B cell (primary cell): ENCODE results near the gene CCDC88C. TPM values are rescaled to one million over a fixed set of nuclear protein-coding genes. Genes with fewer than 3 reads are reported as not detected.

Source experiments
- ATAC-seq: fragments of 200-7000 bp; cut with Tn5 transposase; one replicate; pipeline ENCODE4 v1.10.0; 2021; ENCODE audit warnings: low read depth, mild to moderate bottlenecking, moderate number of reproducible peaks, moderate library complexity
- CTCF ChIA-PET: fragments of 350-600 bp; sonication (Branson Sonifier 250); formaldehyde crosslinking; loops from one replicate; lab custom pipeline; 2021; ENCODE audit warnings: antibody characterized with exemption, inconsistent platforms; lab: Charles Lee
- POLR2A ChIA-PET: fragments of 350-600 bp; sonication (Branson Sonifier 250); formaldehyde crosslinking; loops from one replicate; lab custom pipeline; 2021; ENCODE audit warnings: antibody characterized with exemption; lab: Charles Lee
- DNase-seq: peaks from one replicate; pipeline ENCODE4 v3.0.0; 2013
- H2AFZ ChIP-seq: 2 replicates; pipeline ENCODE4 v1.6.1; 2012; ENCODE audit warnings: mild to moderate bottlenecking, low read depth, low read length; ENCODE audit not compliant: insufficient read depth, poor library complexity, severe bottlenecking
- H3K27ac ChIP-seq, 2 donors: 1 replicate in 1 of 2; 2 replicates in 1 of 2; pipeline ENCODE4 v1.5.1; 2012 to 2013; ENCODE audit warnings: low read length in 2 of 2, mild to moderate bottlenecking in 2 of 2, moderate library complexity in 1 of 2
- H3K27me3 ChIP-seq, 4 experiments: fragments of 200-600 bp in 1 of 4; sonication (generic) in 1 of 4; replicated peaks in 1 of 4; 1 replicate in 2 of 4; 2 replicates in 2 of 4; pipeline versions ENCODE4 v1.6.1 to v1.7.0; 2013 to 2016; ENCODE audit warnings: low read length in 3 of 4, mild to moderate bottlenecking in 2 of 4, mixed read lengths in 1 of 4, moderate library complexity in 1 of 4; ENCODE audit not compliant: insufficient read depth in 4 of 4, control insufficient read depth in 3 of 4; ENCODE audit errors: control extremely low read depth in 1 of 4
- H3K36me3 ChIP-seq, 2 experiments: replicated peaks in 1 of 2; 1 replicate in 1 of 2; 2 replicates in 1 of 2; pipeline versions ENCODE4 v1.6.1 to v1.7.1; 2013; ENCODE audit warnings: low read length in 1 of 2; ENCODE audit not compliant: insufficient read depth in 2 of 2, control insufficient read depth in 1 of 2; ENCODE audit errors: control extremely low read depth in 1 of 2, extremely low read depth in 1 of 2
- H3K4me1 ChIP-seq, 2 donors: fragments of 200-600 bp in 1 of 2; sonication (generic) in 1 of 2; 1 replicate in 1 of 2; 2 replicates in 1 of 2; pipeline versions ENCODE4 v1.5.1 to v1.6.1; 2013 to 2017; ENCODE audit warnings: low read length in 2 of 2; ENCODE audit not compliant: control insufficient read depth in 2 of 2, insufficient read depth in 2 of 2
- H3K4me2 ChIP-seq: replicated peaks from 2 replicates; pipeline ENCODE3; 2012; ENCODE audit warnings: mild to moderate bottlenecking, low read depth, low read length; ENCODE audit not compliant: poor library complexity, severe bottlenecking
- H3K4me3 ChIP-seq, 5 experiments: fragments of 200-600 bp in 1 of 5; sonication (generic) in 1 of 5; 1 replicate in 3 of 5; 2 replicates in 2 of 5; pipeline versions ENCODE4 v1.5.1 to v1.7.0; 2011 to 2016; ENCODE audit warnings: low read length in 4 of 5, mild to moderate bottlenecking in 4 of 5, low read depth in 2 of 5, control low read depth in 1 of 5, moderate library complexity in 1 of 5; ENCODE audit not compliant: insufficient read depth in 1 of 5; ENCODE audit errors: control extremely low read depth in 1 of 5, extremely low read depth in 1 of 5
- H3K79me2 ChIP-seq: fragments of 200-600 bp; sonication (generic); one replicate; pipeline ENCODE4 v1.6.0; 2016; ENCODE audit warnings: low read length; ENCODE audit not compliant: control insufficient read depth, insufficient read depth
- H3K9ac ChIP-seq: fragments of 200-600 bp; sonication (generic); 2 replicates; pipeline ENCODE4 v1.6.1; 2017; ENCODE audit warnings: mild to moderate bottlenecking, low read length, moderate library complexity
- H3K9me3 ChIP-seq, 3 donors: one replicate each; pipeline versions ENCODE4 v1.6.1 to v1.7.1; 2013; ENCODE audit warnings: low read length in 2 of 3; ENCODE audit not compliant: control insufficient read depth in 2 of 3, insufficient read depth in 1 of 3; ENCODE audit errors: control extremely low read depth in 1 of 3
- H4K20me1 ChIP-seq: 2 replicates; pipeline ENCODE4 v1.6.0; 2012; ENCODE audit warnings: mild to moderate bottlenecking, low read length; ENCODE audit not compliant: insufficient read depth, control insufficient read depth, poor library complexity, severe bottlenecking
- H3K27ac Mint-ChIP-seq: one replicate; pipeline ENCODE4 v1.8.0; 2021; ENCODE audit warnings: mixed read lengths
- H3K27me3 Mint-ChIP-seq: one replicate; pipeline ENCODE4 v1.8.0; 2021; ENCODE audit warnings: mixed read lengths
- H3K4me1 Mint-ChIP-seq: one replicate; pipeline ENCODE4 v1.8.0; 2021; ENCODE audit warnings: mixed read lengths
- H3K4me3 Mint-ChIP-seq: one replicate; pipeline ENCODE4 v1.8.0; 2021; ENCODE audit warnings: mixed read lengths
- H3K9me3 Mint-ChIP-seq: one replicate; pipeline ENCODE4 v1.8.0; 2022; ENCODE audit warnings: mixed read lengths; ENCODE audit not compliant: insufficient read depth
- EZH2 ChIP-seq: IDR thresholded peaks from 2 replicates; pipeline ENCODE4 v1.6.1; 2012; ENCODE audit warnings: borderline replicate concordance, low read depth, mild to moderate bottlenecking, moderate library complexity, low read length; ENCODE audit not compliant: insufficient read depth, poor library complexity, severe bottlenecking
- WGBS: methylation state at CpG from one replicate; pipeline ENCODE4 v1.1.5; 2013; ENCODE audit warnings: missing lambda C conversion rate; ENCODE audit not compliant: insufficient coverage; 5-methylcytosine and 5-hydroxymethylcytosine counted together
- intact Hi-C: fragments of 100-400 bp; cut with micrococcal nuclease; formaldehyde crosslinking; loops from one replicate; pipeline ENCODE4 v1.10.0; 2022
- polyA plus RNA-seq: library from polyadenylated mRNA; depleted of rRNA; stranded (reverse); fragments of >200 nt; gene quantifications from 2 replicates; pipeline ENCODE4 v1.2.3, GENCODE V29; 2012
- total RNA-seq, 2 donors: library from RNA; stranded (reverse); fragments of 120-200 nt in 1 of 2; gene quantifications; 1 replicate in 1 of 2; 2 replicates in 1 of 2; pipeline versions ENCODE4 v1.2.3 to v1.2.4, GENCODE V29; 2013 to 2022
- TF ChIP-seq, protein P1 (sequence below): fragments of 200-600 bp; IDR thresholded peaks from one replicate; pipeline ENCODE4 v1.8.0; 2022; ENCODE audit warnings: antibody characterized with exemption, mild to moderate bottlenecking

CCDC88C gene
- total and polyA plus RNA-seq, 2 donors (not counting 1 experiment from before 2014, with no cell fraction given): 98.7 to 181 TPM

DNA sequence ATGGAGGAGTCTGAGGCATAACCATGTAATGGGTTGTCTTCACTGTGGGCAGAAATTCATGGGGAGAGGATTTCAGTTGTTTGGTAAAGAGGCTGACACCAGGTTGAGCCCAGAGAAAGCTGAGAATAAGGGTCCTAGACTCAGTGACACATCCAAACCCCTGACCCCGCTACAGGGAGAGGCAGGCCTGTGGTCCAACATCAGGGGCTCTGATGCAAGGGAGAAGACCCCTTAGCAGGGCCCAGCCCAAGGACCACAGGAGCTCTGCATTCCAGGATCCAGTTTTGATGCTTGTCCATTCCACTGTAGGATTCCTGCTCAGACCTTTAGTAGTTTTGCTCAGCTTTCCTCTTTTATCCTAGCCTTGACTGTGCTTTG is 188.6 kb downstream of the CCDC88C start:
- H3K9me3 ChIP-seq: peaks cover 0 to 6% (median 4%) of the 10 kb centered on the region in 3 donors
- DNase-seq (no peak), ATAC-seq (no peak)
- peaks cover 0 to 12% of the 10 kb centered on the region in 2 experiments for H3K36me3 ChIP-seq
- H3K4me2 ChIP-seq: peak overlapping the region; percentile 50
- CTCF ChIA-PET: interaction anchor here (0.9 to 2.2 kb wide), 4 partner anchors 15 to 326 kb away, joined by 3 to 11 read pairs (median 3); partner anchors contain the start of gene GPR68
- Mint-ChIP-seq H3K4me1 (peaks cover 68% of the 10 kb centered on the region), H3K4me3 (peak overlapping the region; percentile 56), H3K27ac (peak overlapping the region; percentile 71), H3K27me3 (no peaks in the 10 kb centered on the region), H3K9me3 (no peaks in the 10 kb centered on the region)
- no peaks in the 10 kb centered on the region for H4K20me1 ChIP-seq
- 87% methylated on average over 1 of the region's 1 CpG for WGBS
- H3K27ac ChIP-seq: peak overlapping the region in 1 of 2 donors; percentile 59
- H3K4me1 ChIP-seq: peaks cover 70 to 73% of the 10 kb centered on the region in 2 donors
- H3K79me2 ChIP-seq: peaks cover 5% of the 10 kb centered on the region
- H3K27me3 ChIP-seq: no peaks in the 10 kb centered on the region
- no peak overlapping the region for H2AFZ ChIP-seq
- intact Hi-C loops: loop anchor here (1.0 to 5.0 kb wide), 2 partner anchors 33 to 57 kb away; no protein-coding TSS in a partner anchor
- H3K4me3 ChIP-seq: no peak overlapping the region
- no peak overlapping the region for H3K9ac ChIP-seq
- TF ChIP-seq, protein P1, sequence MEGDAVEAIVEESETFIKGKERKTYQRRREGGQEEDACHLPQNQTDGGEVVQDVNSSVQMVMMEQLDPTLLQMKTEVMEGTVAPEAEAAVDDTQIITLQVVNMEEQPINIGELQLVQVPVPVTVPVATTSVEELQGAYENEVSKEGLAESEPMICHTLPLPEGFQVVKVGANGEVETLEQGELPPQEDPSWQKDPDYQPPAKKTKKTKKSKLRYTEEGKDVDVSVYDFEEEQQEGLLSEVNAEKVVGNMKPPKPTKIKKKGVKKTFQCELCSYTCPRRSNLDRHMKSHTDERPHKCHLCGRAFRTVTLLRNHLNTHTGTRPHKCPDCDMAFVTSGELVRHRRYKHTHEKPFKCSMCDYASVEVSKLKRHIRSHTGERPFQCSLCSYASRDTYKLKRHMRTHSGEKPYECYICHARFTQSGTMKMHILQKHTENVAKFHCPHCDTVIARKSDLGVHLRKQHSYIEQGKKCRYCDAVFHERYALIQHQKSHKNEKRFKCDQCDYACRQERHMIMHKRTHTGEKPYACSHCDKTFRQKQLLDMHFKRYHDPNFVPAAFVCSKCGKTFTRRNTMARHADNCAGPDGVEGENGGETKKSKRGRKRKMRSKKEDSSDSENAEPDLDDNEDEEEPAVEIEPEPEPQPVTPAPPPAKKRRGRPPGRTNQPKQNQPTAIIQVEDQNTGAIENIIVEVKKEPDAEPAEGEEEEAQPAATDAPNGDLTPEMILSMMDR: no peak
- no peak for TF ChIP-seq EZH2
- POLR2A ChIA-PET: interaction anchor here (0.5 to 2.1 kb wide), 4 partner anchors 10 to 91 kb away, joined by 3 to 9 read pairs (median 6); no protein-coding TSS in a partner anchor
